HEK293 (cell line): ENCODE results near the gene ZFAND2B.

Experiments used
- RBAK ChIP-seq: fragments of 450-650 bp; formaldehyde crosslinking; IDR thresholded peaks from 2 replicates; pipeline ENCODE4 v1.5.1; 2016; ENCODE audit warnings: missing biosample characterization, missing genetic modification characterization
- ZBTB8A ChIP-seq: fragments of 450-650 bp; formaldehyde crosslinking; IDR thresholded peaks from 2 replicates; pipeline ENCODE4 v1.5.1; 2016; ENCODE audit warnings: missing biosample characterization, missing genetic modification characterization
- ZNF24 ChIP-seq: fragments of 450-650 bp; formaldehyde crosslinking; IDR thresholded peaks from 2 replicates; pipeline ENCODE4 v1.5.1; 2016; ENCODE audit warnings: missing biosample characterization, missing genetic modification characterization
- ZNF449 ChIP-seq: fragments of 450-650 bp; formaldehyde crosslinking; IDR thresholded peaks from 2 replicates; pipeline ENCODE4 v1.5.1; 2017; ENCODE audit warnings: missing biosample characterization, mild to moderate bottlenecking, missing genetic modification characterization, moderate library complexity
- ZNF513 ChIP-seq: fragments of 450-650 bp; IDR thresholded peaks from 2 replicates; pipeline ENCODE4 v1.5.1; 2018; ENCODE audit warnings: missing biosample characterization, missing genetic modification characterization
- ZNF791 ChIP-seq: fragments of 450-650 bp; formaldehyde crosslinking; IDR thresholded peaks from 2 replicates; pipeline ENCODE4 v1.5.1; 2016; ENCODE audit warnings: missing biosample characterization, missing genetic modification characterization
- TF ChIP-seq, protein P1 (sequence below): fragments of 450-650 bp; formaldehyde crosslinking; IDR thresholded peaks from 2 replicates; pipeline ENCODE4 v1.5.1; 2016; ENCODE audit warnings: missing biosample characterization, missing genetic modification characterization
- TF ChIP-seq, protein P2 (sequence below): fragments of 450-650 bp; formaldehyde crosslinking; IDR thresholded peaks from 2 replicates; pipeline ENCODE4 v1.5.1; 2016; ENCODE audit warnings: missing biosample characterization, missing genetic modification characterization

DNA sequence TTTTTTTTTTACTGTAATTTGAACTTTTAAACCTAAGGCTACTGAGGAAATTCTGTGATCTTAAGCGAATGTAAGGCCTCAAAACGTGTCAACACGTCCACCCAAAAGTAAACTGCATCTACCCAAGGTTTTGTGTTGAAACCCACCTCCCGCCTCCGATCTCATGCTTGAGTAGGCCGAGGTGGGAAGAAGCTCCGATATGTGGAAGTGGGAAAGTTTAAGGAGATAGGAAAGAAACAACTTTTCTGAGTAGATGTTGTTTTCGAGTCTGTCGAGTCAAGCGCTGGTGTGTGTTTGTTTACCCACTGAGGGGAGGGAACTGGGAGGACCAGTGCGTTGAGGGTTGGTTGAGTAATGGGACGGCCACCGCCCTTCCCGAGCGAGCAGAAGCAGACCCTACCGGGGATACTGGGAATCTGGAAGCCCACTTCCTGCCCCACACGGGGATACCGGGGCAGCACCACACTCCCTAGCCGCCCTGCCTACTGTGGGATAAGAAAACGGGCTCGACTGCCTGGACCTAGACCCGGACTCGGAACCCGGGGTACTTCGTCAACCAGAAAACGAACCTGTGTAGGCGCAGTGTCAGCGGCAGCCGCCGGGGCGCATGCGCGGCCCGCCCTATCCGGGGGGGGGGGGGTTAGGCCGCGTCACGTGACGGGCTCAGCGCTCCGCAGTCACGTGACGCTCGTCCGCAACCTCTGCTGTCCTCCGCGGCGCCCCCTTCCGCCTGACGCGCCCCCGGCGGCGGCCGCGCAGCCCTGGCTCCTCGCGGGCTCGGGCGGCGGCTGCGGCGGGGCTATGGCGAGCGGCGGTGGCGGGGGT lies 28.8 kb upstream of the ZFAND2B start, which contains the start of gene RETREG2:
- TF ChIP-seq, protein P1, sequence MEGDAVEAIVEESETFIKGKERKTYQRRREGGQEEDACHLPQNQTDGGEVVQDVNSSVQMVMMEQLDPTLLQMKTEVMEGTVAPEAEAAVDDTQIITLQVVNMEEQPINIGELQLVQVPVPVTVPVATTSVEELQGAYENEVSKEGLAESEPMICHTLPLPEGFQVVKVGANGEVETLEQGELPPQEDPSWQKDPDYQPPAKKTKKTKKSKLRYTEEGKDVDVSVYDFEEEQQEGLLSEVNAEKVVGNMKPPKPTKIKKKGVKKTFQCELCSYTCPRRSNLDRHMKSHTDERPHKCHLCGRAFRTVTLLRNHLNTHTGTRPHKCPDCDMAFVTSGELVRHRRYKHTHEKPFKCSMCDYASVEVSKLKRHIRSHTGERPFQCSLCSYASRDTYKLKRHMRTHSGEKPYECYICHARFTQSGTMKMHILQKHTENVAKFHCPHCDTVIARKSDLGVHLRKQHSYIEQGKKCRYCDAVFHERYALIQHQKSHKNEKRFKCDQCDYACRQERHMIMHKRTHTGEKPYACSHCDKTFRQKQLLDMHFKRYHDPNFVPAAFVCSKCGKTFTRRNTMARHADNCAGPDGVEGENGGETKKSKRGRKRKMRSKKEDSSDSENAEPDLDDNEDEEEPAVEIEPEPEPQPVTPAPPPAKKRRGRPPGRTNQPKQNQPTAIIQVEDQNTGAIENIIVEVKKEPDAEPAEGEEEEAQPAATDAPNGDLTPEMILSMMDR (tag by site-specific recombination), result peak; percentile 20; the same call in 1 of the 2 replicates
- TF ChIP-seq ZNF449 (tag by site-specific recombination) (no peak), ZBTB8A (tag by site-specific recombination) (0 out of 2 replicates have a peak, but pooled peaks have one; percentile 37), ZNF791 (tag by site-specific recombination) (no peak), ZNF513 (tag by site-specific recombination) (no peak), ZNF24 (no peak), RBAK (tag by site-specific recombination) (no peak)
- TF ChIP-seq, protein P2, sequence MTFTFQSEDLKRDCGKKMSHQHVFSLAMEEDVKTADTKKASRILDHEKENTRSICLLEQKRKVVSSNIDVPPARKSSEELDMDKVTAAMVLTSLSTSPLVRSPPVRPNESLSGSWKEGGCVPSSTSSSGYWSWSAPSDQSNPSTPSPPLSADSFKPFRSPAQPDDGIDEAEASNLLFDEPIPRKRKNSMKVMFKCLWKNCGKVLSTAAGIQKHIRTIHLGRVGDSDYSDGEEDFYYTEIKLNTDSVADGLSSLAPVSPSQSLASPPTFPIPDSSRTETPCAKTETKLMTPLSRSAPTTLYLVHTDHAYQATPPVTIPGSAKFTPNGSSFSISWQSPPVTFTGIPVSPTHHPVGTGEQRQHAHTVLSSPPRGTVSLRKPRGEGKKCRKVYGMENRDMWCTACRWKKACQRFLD, result no peak
